A673 (cell line): Measurements from ENCODE around the gene SYCE1. TPM values are rescaled to one million over a fixed set of nuclear protein-coding genes. Genes with fewer than 3 reads are reported as not detected.
"Not testable (repeated sequence)": the region's sequence is repeated elsewhere in the genome, so short reads cannot be mapped to it uniquely, and the experiment has no call there.

Experiments
- BruUV-seq: library from RNA; stranded (reverse); fragments of 400-500 nt; replicated peaks from 2 replicates; lab custom pipeline; 2021; lab: Mats Ljungman, UMichigan
- CTCF ChIA-PET: fragments of 300-600 bp; sonication (Branson Sonifier 250); formaldehyde crosslinking; loops from one replicate; lab custom pipeline; 2022; ENCODE audit warnings: antibody characterized with exemption; lab: Charles Lee
- POLR2A ChIA-PET: fragments of 300-600 bp; sonication (Branson Sonifier 250); formaldehyde crosslinking; loops from one replicate; lab custom pipeline; 2022; ENCODE audit warnings: antibody characterized with exemption; ENCODE audit not compliant: low non-redundant PET; lab: Charles Lee
- DNase-seq: peaks from one replicate; pipeline ENCODE4 v3.0.0-alpha.2; 2015; ENCODE audit warnings: low spot score
- H3K27ac ChIP-seq: fragments of 200-600 bp; sonication (generic); 2 replicates; pipeline ENCODE4 v1.5.1; 2016; ENCODE audit warnings: mixed run types, low read depth, mild to moderate bottlenecking, mixed read lengths, antibody characterized with exemption, low read length; ENCODE audit not compliant: poor library complexity, severe bottlenecking
- H3K27me3 ChIP-seq: fragments of 200-600 bp; sonication (generic); replicated peaks from 2 replicates; pipeline ENCODE4 v1.6.1; 2017; ENCODE audit warnings: mixed run types, low read depth, mild to moderate bottlenecking, mixed read lengths, antibody characterized with exemption, low read length; ENCODE audit not compliant: insufficient read depth, poor library complexity
- H3K36me3 ChIP-seq: fragments of 200-600 bp; sonication (generic); 2 replicates; pipeline ENCODE4 v1.6.1; 2016; ENCODE audit warnings: mixed run types, mild to moderate bottlenecking, mixed read lengths, antibody characterized with exemption, low read length; ENCODE audit not compliant: insufficient read depth, poor library complexity, severe bottlenecking
- H3K4me1 ChIP-seq: fragments of 200-600 bp; sonication (generic); 2 replicates; pipeline ENCODE4 v1.6.1; 2017; ENCODE audit warnings: mixed run types, mild to moderate bottlenecking, mixed read lengths, antibody characterized with exemption, low read length; ENCODE audit not compliant: insufficient read depth, poor library complexity, severe bottlenecking
- H3K4me3 ChIP-seq: fragments of 200-600 bp; sonication (generic); 2 replicates; pipeline ENCODE4 v1.5.1; 2016; ENCODE audit warnings: low read depth, mixed run types, mild to moderate bottlenecking, mixed read lengths, low read length; ENCODE audit not compliant: poor library complexity, severe bottlenecking
- H3K9me3 ChIP-seq: fragments of 200-600 bp; sonication (generic); 2 replicates; pipeline ENCODE4 v1.6.1; 2016; ENCODE audit warnings: mixed run types, low read depth, mild to moderate bottlenecking, mixed read lengths, antibody characterized with exemption, low read length; ENCODE audit not compliant: poor library complexity, severe bottlenecking
- CTCF ChIP-seq: fragments of 300-800, 200-600 bp; sonication (generic); conservative IDR thresholded peaks from 2 replicates; pipeline ENCODE4 v1.5.1; 2017; ENCODE audit warnings: low read depth, mild to moderate bottlenecking, antibody characterized with exemption, low read length, moderate library complexity, mixed read lengths
- EZH2 ChIP-seq: fragments of 200-600 bp; sonication (generic); IDR thresholded peaks from 2 replicates; pipeline ENCODE4 v1.6.1; 2017; ENCODE audit warnings: borderline replicate concordance, low read depth, mild to moderate bottlenecking, mixed read lengths, antibody characterized with exemption, low read length; ENCODE audit not compliant: poor library complexity, severe bottlenecking
- intact Hi-C: fragments of 100-400 bp; cut with micrococcal nuclease; formaldehyde crosslinking; loops from one replicate; pipeline ENCODE4 v1.10.0; 2022; ENCODE audit not compliant: unreplicated experiment
- total RNA-seq: library from RNA; stranded (reverse); gene quantifications from 2 replicates; pipeline ENCODE4 v1.2.3, GENCODE V29; 2021

The SYCE1 gene
- total RNA-seq, 1 experiment from 2014 or later: not detected

- H3K9me3 ChIP-seq: peaks cover 4% of the 10 kb centered on the region
- TF ChIP-seq CTCF: peak; percentile 97
- TF ChIP-seq EZH2: no peak
- DNase-seq: peak; percentile 85
- ChIA-PET CTCF (interaction anchor here (0.7 kb wide), 1 partner anchor 191 kb away, joined by 3 read pairs; no protein-coding TSS in a partner anchor), POLR2A (no interaction called here)
- H3K4me3 ChIP-seq: peak overlapping the region; percentile 37
- peaks cover 75% of the 10 kb centered on the region for H3K27me3 ChIP-seq
- intact Hi-C loops: loop anchor here (5.0 kb wide), 1 partner anchor 193 kb away; no protein-coding TSS in a partner anchor
- no peak overlapping the region for H3K27ac ChIP-seq
- no TSS peak for BruUV-seq
- H3K4me1 ChIP-seq: no peaks in the 10 kb centered on the region
- H3K36me3 ChIP-seq: no peaks in the 10 kb centered on the region
Measured at GRCh38 chr10:133520193-133520738, 45.1 kb downstream of the SYCE1 start.

- H3K27ac ChIP-seq, H3K4me3 ChIP-seq, H3K9me3 ChIP-seq, DNase-seq, POLR2A ChIA-PET, BruUV-seq, intact Hi-C loops, H3K4me1 ChIP-seq, CTCF ChIA-PET, H3K36me3 ChIP-seq: not testable (repeated sequence)
- H3K27me3 ChIP-seq: peaks cover 76% of the 10 kb centered on the region
Measured at GRCh38 chr10:133518517-133518916, 46.9 kb downstream of the SYCE1 start.

- no peak overlapping the region for H3K4me3 ChIP-seq
- no peaks in the 10 kb centered on the region for H3K36me3 ChIP-seq
- BruUV-seq: no TSS peak
- ChIA-PET CTCF (no interaction called here), POLR2A (no interaction called here)
- DNase-seq: no peak
- H3K27ac ChIP-seq: no peak overlapping the region
- H3K9me3 ChIP-seq: no peaks in the 10 kb centered on the region
- TF ChIP-seq CTCF (no peak), EZH2 (no peak)
- peaks cover 79% of the 10 kb centered on the region for H3K27me3 ChIP-seq
- no peaks in the 10 kb centered on the region for H3K4me1 ChIP-seq
- intact Hi-C loops: no loop called here
Measured at GRCh38 chr10:133516057-133516456, 49.3 kb downstream of the SYCE1 start.

GRCh38 chr10:133515471-133515870 is 49.9 kb downstream of the SYCE1 start:
- intact Hi-C loops: no loop called here
- H3K9me3 ChIP-seq: no peaks in the 10 kb centered on the region
- BruUV-seq: no TSS peak
- CTCF ChIA-PET: no interaction called here
- peaks cover 79% of the 10 kb centered on the region for H3K27me3 ChIP-seq
- no peaks in the 10 kb centered on the region for H3K36me3 ChIP-seq
- no peak for TF ChIP-seq EZH2
- POLR2A ChIA-PET: no interaction called here
- DNase-seq: no peak
- no peaks in the 10 kb centered on the region for H3K4me1 ChIP-seq
- H3K27ac ChIP-seq: no peak overlapping the region
- H3K4me3 ChIP-seq: no peak overlapping the region
